K562 (cell line): ENCODE data around the gene VPS16. TPM values are rescaled to one million over a fixed set of nuclear protein-coding genes. Genes with fewer than 3 reads are reported as not detected.

Experiments
- ELF1 ChIP-seq: fragments of 200-800 bp; sonication (Bioruptor generic); IDR thresholded peaks from 2 replicates; pipeline ENCODE4 v1.6.1; 2016; ENCODE audit warnings: missing genetic modification characterization, missing compliant biosample characterization
- FIP1L1 ChIP-seq: fragments of 200-400 bp; formaldehyde crosslinking; IDR thresholded peaks from 2 replicates; pipeline ENCODE4 v1.6.1; 2018; ENCODE audit warnings: mild to moderate bottlenecking, low read depth, low read length; ENCODE audit not compliant: poor library complexity, severe bottlenecking
- GTF2E2 ChIP-seq: fragments of 200-800 bp; sonication (Bioruptor generic); IDR thresholded peaks from 2 replicates; pipeline ENCODE4 v1.6.1; 2016; ENCODE audit warnings: missing genetic modification characterization, missing compliant biosample characterization
- HDAC1 ChIP-seq, 2 experiments: fragments of 450-650 bp; IDR thresholded peaks; 2 replicates each; pipeline ENCODE4 v1.6.1; 2016 to 2017; ENCODE audit warnings: inconsistent platforms in 1 of 2, mild to moderate bottlenecking in 1 of 2, moderate library complexity in 1 of 2
- KAT2B ChIP-seq: IDR thresholded peaks from one replicate; pipeline ENCODE4 v1.6.1; 2012; ENCODE audit warnings: low read depth, mild to moderate bottlenecking, control low read depth, inconsistent platforms, low read length, moderate library complexity
- LEF1 ChIP-seq: fragments of 450-650 bp; IDR thresholded peaks from 2 replicates; pipeline ENCODE4 v1.6.1; 2016; ENCODE audit warnings: mild to moderate bottlenecking
- NCOA1 ChIP-seq: fragments of 450-650 bp; IDR thresholded peaks from 2 replicates; pipeline ENCODE4 v1.6.1; 2016; ENCODE audit warnings: low read depth
- NCOA2 ChIP-seq, 2 experiments: fragments of 450-650 bp; IDR thresholded peaks; 2 replicates each; pipeline ENCODE4 v1.6.1; 2018; ENCODE audit warnings: mild to moderate bottlenecking in 2 of 2, moderate library complexity in 1 of 2; ENCODE audit not compliant: partially characterized antibody in 2 of 2
- NEUROD1 ChIP-seq: fragments of 150-350 bp; IDR thresholded peaks from 2 replicates; pipeline ENCODE4 v1.6.1; 2014; ENCODE audit warnings: borderline replicate concordance, low read length, low read depth; ENCODE audit not compliant: partially characterized antibody
- POLR2G ChIP-seq: fragments of 200-400 bp; formaldehyde crosslinking; IDR thresholded peaks from 2 replicates; pipeline ENCODE4 v1.6.1; 2017; ENCODE audit warnings: low read depth, mild to moderate bottlenecking, antibody characterized with exemption, low read length, moderate library complexity
- RBBP5 ChIP-seq: fragments of 200-600 bp; sonication (generic); IDR thresholded peaks from 2 replicates; pipeline ENCODE4 v1.6.1; 2012; ENCODE audit warnings: borderline replicate concordance, mild to moderate bottlenecking, low read length, control low read depth, inconsistent platforms; ENCODE audit not compliant: insufficient read depth, poor library complexity, severe bottlenecking
- SAP30 ChIP-seq: fragments of 200-600 bp; sonication (generic); IDR thresholded peaks from 2 replicates; pipeline ENCODE4 v1.6.1; 2012; ENCODE audit warnings: borderline replicate concordance, low read depth, mild to moderate bottlenecking, moderate library complexity, low read length, control low read depth, inconsistent platforms; ENCODE audit not compliant: insufficient read depth, poor library complexity, severe bottlenecking
- STAT5A ChIP-seq: IDR thresholded peaks from 2 replicates; pipeline ENCODE4 v1.6.1; 2012; ENCODE audit warnings: low read length, inconsistent platforms, borderline replicate concordance
- TBL1XR1 ChIP-seq, 2 experiments: IDR thresholded peaks; 2 replicates each; pipeline ENCODE4 v1.6.1; 2012; ENCODE audit warnings: improper control_type of control experiment in 2 of 2, low read length in 2 of 2, mild to moderate bottlenecking in 1 of 2
- TEAD4 ChIP-seq, 2 experiments: sonication (generic) in 1 of 2; formaldehyde crosslinking in 1 of 2; IDR thresholded peaks; 2 replicates each; pipeline versions ENCODE4 v1.6.1 to v1.8.0; 2012 to 2022; ENCODE audit warnings: borderline replicate concordance in 1 of 2, inconsistent platforms in 1 of 2, low read length in 1 of 2, mild to moderate bottlenecking in 1 of 2, missing genetic modification reagents in 1 of 2
- THRAP3 ChIP-seq: fragments of 450-650 bp; IDR thresholded peaks from 2 replicates; pipeline ENCODE4 v1.6.1; 2016; ENCODE audit warnings: mild to moderate bottlenecking, inconsistent platforms, borderline replicate concordance
- VEZF1 ChIP-seq: fragments of 200-800 bp; sonication (Bioruptor generic); IDR thresholded peaks from 2 replicates; pipeline ENCODE4 v1.6.1; 2017; ENCODE audit warnings: missing genetic modification characterization, missing compliant biosample characterization
- ZC3H8 ChIP-seq: fragments of 450-650 bp; IDR thresholded peaks from 2 replicates; pipeline ENCODE4 v1.6.1; 2017
- ZNF431 ChIP-seq: sonication (generic); formaldehyde crosslinking; IDR thresholded peaks from 2 replicates; pipeline ENCODE4 v1.8.0; 2022; ENCODE audit warnings: mild to moderate bottlenecking, missing genetic modification reagents
- polyA plus RNA-seq, 8 experiments: library from polyadenylated mRNA; depleted of rRNA in 4 of 8; stranded (reverse) in 5 of 8; unstranded in 3 of 8; fragments of >200 nt; fragmentation: Nextera tagmentation in 2 of 8; fragmentation: Illumina TruSeq in 1 of 8; extraction: Ambion mirVana in 2 of 8; extraction: Trizol in 1 of 8; gene quantifications; 2 replicates each; pipeline versions ENCODE4 v1.2.1 to v1.2.3, GENCODE V29; 2011 to 2014; ENCODE audit warnings: inconsistent platforms in 1 of 8, missing spikeins in 1 of 8
- total RNA-seq, 7 experiments: library from RNA; depleted of rRNA in 6 of 7; stranded (reverse); fragments of >200 nt in 6 of 7; fragmentation: Illumina TruSeq in 2 of 7; extraction: Trizol in 2 of 7; gene quantifications; 2 replicates each; pipeline versions ENCODE4 v1.2.1 to v1.2.3, GENCODE V29; 2011 to 2021; ENCODE audit warnings: low replicate concordance in 1 of 7
- TF ChIP-seq, protein P1 (sequence below): fragments of 450-650 bp; IDR thresholded peaks from 2 replicates; pipeline ENCODE4 v1.6.1; 2017; ENCODE audit warnings: antibody characterized with exemption
- TF ChIP-seq, protein P2 (sequence below): sonication (generic); formaldehyde crosslinking; IDR thresholded peaks from 2 replicates; pipeline ENCODE4 v1.8.1; 2023; ENCODE audit warnings: mild to moderate bottlenecking, missing genetic modification reagents

The VPS16 gene
- total and polyA plus RNA-seq, 9 of the 15 experiments (the other 6 are each of a cell fraction or from before 2014, with no cell fraction given): 6.8 to 24.7 (median 14.0) TPM

GRCh38 chr20:2872459-2873009 lies 32.0 kb downstream of the VPS16 start (continued):
- TF ChIP-seq VEZF1 (CRISPR knock-in tag) (peak; percentile 4; the same call in 1 of the 2 replicates), LEF1 (0 out of 2 replicates have a peak, but pooled peaks have one; percentile 39), POLR2G (peak; percentile 21; the same call in 1 of the 2 replicates), GTF2E2 (tag) (no peak), TEAD4 (IDR thresholded peaks at IDR 0.05; ENCODE audit: low read length) (peak; percentile 63), TEAD4 (CRISPR knock-in tag; IDR thresholded peaks at IDR 0.05; ENCODE audit: borderline replicate concordance) (no peak), FIP1L1 (peak; percentile 69), ZC3H8 (no peak), SAP30 (no peak), HDAC1 (IDR thresholded peaks at IDR 0.05) (peak in 1 of 2 experiments; percentile 28; a peak in 1 of 4 replicates), NCOA1 (no peak), KAT2B (no peak), THRAP3 (no peak), STAT5A (0 out of 2 replicates have a peak, but pooled peaks have one; percentile 8), TBL1XR1 (IDR thresholded peaks at IDR 0.05; ENCODE audit: low read length in 2 of 2) (peak in 1 of 2 experiments; percentile 46; a peak in 1 of 4 replicates), ELF1 (no peak), NCOA2 (IDR thresholded peaks at IDR 0.05; ENCODE audit: partially characterized antibody in 2 of 2) (no peak), ZNF431 (CRISPR knock-in tag) (peak; percentile 44; the same call in 1 of the 2 replicates), RBBP5 (peak; percentile 69), NEUROD1 (no peak)
- TF ChIP-seq, protein P1, sequence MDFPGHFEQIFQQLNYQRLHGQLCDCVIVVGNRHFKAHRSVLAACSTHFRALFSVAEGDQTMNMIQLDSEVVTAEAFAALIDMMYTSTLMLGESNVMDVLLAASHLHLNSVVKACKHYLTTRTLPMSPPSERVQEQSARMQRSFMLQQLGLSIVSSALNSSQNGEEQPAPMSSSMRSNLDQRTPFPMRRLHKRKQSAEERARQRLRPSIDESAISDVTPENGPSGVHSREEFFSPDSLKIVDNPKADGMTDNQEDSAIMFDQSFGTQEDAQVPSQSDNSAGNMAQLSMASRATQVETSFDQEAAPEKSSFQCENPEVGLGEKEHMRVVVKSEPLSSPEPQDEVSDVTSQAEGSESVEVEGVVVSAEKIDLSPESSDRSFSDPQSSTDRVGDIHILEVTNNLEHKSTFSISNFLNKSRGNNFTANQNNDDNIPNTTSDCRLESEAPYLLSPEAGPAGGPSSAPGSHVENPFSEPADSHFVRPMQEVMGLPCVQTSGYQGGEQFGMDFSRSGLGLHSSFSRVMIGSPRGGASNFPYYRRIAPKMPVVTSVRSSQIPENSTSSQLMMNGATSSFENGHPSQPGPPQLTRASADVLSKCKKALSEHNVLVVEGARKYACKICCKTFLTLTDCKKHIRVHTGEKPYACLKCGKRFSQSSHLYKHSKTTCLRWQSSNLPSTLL: no peak
- TF ChIP-seq, protein P2, sequence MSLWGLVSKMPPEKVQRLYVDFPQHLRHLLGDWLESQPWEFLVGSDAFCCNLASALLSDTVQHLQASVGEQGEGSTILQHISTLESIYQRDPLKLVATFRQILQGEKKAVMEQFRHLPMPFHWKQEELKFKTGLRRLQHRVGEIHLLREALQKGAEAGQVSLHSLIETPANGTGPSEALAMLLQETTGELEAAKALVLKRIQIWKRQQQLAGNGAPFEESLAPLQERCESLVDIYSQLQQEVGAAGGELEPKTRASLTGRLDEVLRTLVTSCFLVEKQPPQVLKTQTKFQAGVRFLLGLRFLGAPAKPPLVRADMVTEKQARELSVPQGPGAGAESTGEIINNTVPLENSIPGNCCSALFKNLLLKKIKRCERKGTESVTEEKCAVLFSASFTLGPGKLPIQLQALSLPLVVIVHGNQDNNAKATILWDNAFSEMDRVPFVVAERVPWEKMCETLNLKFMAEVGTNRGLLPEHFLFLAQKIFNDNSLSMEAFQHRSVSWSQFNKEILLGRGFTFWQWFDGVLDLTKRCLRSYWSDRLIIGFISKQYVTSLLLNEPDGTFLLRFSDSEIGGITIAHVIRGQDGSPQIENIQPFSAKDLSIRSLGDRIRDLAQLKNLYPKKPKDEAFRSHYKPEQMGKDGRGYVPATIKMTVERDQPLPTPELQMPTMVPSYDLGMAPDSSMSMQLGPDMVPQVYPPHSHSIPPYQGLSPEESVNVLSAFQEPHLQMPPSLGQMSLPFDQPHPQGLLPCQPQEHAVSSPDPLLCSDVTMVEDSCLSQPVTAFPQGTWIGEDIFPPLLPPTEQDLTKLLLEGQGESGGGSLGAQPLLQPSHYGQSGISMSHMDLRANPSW (CRISPR knock-in tag): no peak
